DMS114 treated with DMSO at 0.1 percent for 48 hours (cell line): ENCODE results near the gene PADI6.

Experiments
- DNase-seq: peaks from one replicate; lab custom pipeline; 2025; ENCODE audit not compliant: unreplicated experiment; lab: John Stamatoyannopoulos, UW

PADI6 gene

DNA sequence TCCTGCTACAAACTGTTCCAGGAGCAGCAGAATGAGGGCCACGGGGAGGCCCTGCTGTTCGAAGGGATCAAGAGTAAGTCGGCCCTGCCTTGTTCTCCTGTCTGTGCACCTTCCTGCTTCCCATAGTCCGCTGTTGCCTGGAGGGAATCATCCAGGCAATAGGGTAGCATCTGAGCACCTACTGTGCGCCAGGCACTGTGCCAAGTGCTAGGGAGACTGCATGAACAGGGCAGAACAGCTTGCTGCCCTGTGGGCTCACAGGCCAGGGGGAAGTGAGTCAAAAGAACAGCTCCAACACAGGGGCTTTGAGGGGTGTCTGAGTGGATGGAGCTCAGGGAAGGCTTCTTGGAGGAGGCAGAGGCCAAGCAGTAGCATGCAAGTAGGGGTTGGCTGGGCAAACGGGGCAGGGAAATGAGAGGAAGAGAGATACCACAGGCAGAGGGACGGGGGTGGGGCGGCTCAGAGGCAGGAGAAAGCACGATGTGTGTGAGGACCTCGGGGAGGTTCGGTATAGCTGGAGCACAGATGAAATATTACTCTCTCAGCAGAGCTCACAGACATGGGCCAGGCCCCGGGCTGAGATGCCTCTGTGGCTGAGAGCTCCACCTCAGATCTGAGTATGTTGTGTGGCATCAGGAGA lies 15.5 kb upstream of the PADI6 start:
- DNase-seq: no peak

DNA sequence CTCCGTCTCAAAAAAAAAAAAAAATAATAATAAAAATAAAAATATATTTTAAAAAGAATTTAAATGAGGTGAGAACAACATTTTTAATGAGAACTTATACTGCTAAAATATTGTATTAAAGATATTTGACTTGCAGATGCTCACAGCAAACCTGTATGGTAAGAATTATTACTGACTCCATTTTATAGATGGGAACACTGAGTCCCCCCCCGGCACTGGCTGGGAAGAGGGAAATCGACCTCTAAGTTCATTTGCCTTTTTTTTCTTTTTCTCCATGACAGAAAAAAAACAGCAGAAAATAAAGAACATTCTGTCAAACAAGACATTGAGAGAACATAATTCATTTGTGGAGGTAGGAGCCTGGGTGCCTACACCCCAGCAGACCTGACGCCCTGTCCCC lies 13.4 kb upstream of the PADI6 start:
- DNase-seq: no peak

DNA sequence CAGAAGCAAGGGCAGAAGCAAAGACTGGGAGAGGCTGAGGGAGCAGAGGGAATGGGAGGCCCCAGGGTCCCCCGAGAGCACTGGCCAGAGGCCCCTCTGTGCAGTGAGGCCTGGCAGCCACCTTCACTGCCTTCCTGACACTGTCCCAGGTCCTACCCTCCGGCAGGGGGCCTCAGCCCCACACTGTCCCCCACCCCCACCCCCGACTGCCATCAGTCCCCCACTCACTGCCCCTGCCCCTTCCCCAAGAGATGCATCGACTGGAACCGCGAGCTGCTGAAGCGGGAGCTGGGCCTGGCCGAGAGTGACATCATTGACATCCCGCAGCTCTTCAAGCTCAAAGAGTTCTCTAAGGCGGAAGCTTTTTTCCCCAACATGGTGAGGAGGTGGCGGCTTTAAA lies 13.0 kb upstream of the PADI6 start:
- DNase-seq: no peak

DNA sequence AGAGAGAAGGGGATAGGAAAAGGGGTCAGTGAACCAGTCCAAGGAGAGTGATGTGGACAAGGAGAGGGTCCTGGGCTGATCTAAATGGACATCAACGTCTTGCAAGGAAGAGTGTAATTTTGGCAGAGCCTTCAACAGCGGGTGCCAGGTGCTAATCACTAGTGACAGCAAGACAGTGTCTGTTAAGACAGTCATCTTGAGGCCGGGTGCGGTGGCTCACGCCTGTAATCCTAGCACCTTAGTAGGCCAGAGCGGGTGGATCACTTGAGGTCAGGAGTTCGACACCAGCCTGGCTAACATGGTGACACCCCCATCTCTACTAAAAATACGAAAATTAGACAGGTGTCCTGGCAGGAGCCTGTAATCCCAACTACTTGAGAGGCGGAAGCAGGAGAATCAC lies 12.2 kb upstream of the PADI6 start:
- no peak for DNase-seq

DNA sequence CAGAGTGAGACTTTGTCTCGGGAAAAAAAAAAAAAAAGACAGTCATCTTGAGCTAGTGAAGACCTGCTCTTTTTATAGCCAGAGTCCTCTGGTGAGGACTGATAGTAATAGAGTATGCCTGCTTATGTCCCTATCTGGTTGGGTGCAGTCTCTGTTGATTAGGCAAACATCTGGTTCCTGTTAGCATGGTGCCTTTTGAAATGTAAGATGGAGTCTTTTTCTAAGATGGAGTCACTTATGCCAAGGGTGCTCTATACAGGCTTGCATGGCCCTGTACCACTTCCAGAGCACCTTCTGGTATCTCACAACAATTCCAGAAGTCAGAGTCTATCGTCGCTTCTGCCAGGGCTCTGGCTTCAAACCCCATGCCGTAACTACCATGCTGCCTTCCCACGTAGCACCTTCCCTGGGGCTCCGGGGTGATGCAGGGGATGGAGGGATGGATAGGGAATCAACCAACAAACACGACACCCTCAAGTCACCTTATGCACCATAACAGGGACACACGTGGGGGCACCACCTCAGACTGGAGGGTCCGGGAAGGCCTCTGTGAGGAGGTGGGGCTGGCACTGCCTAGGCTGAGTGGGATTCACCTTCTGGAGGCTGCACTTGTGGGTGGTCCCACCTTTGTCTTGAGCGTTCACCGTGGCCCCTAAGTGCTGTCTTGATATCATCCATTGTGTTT lies 11.6 kb upstream of the PADI6 start:
- no peak for DNase-seq

DNA sequence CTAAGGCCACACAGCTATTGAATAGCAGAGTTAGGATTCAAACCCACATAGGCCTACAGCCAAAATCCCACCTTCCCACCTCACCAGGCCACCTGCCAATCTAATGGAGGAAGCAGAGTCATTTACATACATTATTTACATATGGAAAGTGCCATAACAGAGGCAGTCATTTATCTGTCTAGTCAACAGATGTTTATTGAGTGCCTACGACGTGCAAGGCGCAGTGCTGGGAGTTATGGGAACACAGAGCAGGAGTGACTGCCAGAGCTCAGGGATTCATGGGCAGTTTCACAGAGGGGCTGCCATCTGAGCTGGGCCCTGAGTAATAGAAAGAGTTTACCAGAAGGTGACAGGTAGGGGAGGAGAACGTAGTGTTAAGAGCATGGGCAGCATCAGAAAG lies 10.3 kb upstream of the PADI6 start:
- no peak for DNase-seq

DNA sequence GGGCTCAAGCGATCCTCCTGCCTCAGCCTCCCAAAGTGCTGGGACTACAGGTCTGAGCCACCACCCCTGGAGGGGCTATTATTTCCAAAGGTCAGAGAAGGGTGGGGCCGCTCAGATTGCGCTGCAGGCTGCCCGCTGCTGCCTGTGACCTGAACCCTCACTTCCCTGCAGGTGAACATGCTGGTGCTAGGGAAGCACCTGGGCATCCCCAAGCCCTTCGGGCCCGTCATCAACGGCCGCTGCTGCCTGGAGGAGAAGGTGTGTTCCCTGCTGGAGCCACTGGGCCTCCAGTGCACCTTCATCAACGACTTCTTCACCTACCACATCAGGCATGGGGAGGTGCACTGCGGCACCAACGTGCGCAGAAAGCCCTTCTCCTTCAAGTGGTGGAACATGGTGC lies 8.6 kb upstream of the PADI6 start:
- no peak for DNase-seq

DNA sequence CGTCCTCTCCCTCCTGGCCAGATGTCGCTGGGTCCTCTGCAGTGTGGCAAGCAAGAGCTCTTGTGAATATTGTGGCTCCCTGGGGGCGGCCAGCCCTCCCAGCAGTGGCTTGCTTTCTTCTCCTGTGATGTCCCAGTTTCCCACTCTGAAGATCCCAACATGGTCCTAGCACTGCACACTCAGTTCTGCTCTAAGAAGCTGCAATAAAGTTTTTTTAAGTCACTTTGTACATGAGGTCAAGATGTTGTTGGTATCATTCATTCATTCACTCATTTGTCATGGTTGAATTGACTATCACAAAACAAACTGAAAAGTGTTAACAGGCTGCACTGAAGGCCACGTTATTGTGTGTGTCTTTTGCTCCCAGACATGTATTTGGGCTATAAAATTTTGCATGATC lies 8.2 kb upstream of the PADI6 start:
- no peak for DNase-seq

DNA sequence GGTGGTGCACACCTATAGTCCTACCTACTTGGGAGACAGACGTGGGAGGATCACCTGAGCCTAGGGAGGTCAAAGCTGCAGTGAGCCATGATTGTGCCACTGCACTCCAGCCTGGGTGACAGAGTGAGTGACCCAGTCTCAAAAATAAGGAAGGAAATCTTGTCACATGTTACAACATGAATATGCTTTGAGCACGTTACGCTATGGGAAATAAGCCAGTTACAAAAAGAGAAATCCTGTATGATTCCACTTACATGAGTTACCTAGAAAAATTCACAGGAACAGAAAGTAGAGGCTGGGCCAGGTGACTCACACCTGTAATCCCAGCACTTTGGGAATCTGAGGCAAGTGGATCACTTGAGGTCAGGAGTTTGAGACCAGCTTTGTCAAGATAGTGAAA lies 6.7 kb upstream of the PADI6 start:
- DNase-seq: no peak

DNA sequence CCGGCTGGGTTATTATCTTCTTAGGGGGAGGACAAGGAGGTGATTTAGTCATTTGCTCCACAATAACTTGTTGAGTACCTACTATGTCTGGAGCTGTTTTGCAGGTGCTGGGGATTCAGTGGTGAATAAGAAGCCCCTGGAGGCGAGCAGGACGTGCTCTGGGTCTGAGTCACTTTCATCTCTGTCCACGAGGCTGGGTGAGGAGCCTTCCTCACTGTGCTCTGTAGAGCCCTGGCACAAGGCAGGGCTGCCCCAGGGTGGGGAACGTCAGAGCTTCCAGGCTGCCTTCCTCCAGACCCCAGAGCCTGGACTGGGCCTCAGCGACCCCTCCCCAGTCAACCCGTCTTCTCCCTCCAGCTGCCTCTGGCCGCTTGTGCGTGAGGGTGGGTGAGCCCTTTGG lies 2.5 kb upstream of the PADI6 start:
- no peak for DNase-seq

DNA sequence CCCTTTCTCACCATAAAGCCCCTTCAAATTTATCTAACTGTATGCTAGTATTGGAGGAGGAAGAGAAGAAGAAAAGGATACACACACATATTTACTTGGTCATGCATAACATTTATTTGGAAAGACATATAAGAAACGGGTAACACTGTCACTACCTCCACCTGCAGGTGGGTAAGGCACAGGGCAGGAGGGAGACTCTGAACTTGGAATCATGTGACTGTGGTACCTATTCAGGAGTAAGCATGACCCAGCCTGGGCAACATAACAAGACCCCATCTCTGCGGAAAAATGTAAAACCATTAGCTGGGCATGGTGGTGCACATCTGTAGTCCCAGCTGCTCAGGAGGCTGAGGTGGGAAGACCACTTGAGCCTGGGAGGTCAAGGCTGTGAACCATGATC lies 1.4 kb upstream of the PADI6 start:
- DNase-seq: no peak

DNA sequence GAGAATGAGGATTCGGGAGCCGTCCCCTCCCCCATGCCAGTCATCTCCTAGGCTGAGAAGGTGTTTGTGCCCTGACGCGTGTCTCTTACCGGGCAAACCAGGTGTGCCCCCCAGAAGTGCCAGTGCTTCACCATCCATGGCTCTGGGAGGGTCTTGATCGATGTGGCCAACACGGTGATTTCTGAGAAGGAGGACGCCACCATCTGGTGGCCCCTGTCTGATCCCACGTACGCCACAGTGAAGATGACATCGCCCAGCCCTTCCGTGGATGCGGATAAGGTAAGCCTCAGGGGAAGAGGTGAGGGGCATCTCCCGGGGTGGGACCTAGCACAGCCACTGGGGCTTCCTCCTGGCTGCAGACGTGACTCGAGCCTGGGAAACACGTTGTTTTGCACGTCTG lies 959 bp downstream of the PADI6 start:
- DNase-seq: no peak

DNA sequence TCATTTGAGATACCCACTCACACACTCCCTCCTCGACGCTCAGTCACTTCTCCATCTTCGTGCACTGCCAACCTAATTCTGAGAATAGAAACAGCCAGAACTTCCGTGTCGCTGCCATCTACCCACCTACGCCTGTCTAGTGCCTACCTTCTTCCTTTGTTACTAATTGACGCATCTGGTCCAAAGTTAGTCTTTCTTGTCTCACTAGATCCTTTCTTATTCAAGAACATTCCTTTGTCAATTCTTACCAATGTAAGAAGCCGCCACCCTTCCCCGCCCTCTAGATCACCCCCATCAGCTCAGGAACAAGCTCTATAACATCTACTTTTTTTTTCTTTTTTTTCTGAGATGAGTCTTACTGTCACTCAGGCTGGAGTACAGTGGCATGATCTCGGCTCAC lies 3.7 kb downstream of the PADI6 start:
- DNase-seq: no peak

DNA sequence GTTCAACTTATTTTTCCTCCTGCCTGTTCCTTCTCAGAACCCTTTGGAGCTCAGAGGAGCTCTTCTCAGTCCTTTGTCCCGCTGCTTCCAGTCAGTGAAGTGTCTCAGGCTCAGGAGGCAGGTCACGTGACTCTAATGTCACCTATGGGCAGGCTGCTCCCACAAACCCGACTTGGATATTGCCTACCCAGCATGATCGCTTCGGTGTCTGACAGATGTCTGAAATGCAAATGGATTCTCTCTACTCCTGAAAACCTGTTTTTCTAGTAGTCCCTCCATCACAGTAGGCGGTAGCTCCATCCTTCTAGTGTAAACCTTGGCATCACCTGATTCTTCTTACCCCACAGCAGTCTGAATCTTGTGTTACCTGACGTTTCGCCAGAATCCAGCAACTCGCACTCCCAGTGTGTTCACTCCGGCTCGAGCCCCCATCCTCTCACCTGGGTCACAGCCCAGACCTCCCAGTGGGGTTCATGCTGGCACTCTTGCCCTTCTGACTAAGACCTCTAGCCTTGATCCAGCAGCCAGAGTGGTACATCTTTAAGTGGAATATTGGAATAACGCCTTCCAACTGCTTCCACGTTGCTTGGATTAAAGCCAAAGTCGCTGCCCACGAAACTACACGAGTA lies 5.4 kb downstream of the PADI6 start:
- no peak for DNase-seq

DNA sequence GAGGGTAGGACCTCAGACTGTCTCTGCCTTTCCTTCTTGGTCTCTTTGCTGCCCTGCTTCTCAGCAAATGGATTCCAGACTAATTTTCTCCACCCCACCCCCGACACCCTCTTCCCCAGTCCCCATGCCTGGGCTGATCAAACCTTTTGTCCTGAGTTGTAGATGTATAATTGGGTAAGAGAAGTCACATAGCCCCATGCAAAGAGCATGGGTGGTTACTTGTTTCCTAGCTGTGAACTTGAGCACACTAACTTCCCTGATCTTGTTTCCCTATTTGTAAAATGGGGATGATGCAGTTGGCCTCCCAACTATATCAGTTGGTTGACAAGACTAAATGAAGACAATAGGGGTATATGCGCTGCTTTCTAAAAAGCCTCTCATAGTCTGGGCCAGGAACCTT lies 9.2 kb downstream of the PADI6 start:
- DNase-seq: no peak

DNA sequence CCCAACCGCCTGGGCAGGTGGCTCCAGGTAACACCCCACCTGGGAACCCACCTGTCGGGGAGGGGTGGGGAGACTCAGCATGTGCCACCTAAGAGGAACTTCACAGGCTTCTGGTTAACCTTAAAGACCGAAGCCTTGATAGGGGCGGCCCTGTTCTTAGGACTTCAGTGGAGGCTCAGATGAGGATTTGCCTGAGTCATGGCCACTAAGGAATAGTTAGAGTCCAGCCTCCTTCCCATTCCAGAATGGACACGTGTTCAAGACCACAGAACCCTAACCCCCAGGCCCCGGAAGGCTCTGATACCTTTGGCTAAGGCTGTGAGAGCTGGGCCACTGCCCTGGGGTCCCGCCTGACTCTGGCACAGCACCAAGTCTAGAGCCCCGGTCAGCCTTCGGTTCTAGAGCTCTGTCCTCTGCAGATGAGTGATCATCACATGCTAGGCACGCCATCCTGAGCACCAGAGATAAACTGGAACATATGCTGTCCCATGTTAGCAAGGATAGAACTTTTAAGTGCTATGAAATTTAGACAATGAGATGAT lies 20.3 kb downstream of the PADI6 start:
- no peak for DNase-seq

DNA sequence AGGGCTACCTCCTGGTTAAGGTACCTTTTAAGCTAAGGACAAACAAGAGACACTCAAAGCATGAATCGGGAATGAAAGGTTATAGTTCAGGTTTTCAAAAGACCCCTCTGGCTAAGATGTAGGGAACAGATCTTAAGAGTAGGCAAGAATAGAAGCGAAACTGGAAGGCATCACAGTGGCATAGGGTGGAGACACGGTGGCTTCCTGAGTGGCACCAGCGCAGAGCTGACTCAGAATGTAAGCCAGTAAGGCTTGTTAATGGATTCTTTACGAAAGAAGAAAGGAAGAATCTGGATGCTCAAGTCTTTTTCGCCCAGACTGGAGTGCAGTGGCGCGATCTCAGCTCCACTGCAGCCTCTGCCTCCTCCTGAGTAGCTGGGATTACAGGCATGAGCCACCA lies 21.2 kb downstream of the PADI6 start:
- no peak for DNase-seq

DNA sequence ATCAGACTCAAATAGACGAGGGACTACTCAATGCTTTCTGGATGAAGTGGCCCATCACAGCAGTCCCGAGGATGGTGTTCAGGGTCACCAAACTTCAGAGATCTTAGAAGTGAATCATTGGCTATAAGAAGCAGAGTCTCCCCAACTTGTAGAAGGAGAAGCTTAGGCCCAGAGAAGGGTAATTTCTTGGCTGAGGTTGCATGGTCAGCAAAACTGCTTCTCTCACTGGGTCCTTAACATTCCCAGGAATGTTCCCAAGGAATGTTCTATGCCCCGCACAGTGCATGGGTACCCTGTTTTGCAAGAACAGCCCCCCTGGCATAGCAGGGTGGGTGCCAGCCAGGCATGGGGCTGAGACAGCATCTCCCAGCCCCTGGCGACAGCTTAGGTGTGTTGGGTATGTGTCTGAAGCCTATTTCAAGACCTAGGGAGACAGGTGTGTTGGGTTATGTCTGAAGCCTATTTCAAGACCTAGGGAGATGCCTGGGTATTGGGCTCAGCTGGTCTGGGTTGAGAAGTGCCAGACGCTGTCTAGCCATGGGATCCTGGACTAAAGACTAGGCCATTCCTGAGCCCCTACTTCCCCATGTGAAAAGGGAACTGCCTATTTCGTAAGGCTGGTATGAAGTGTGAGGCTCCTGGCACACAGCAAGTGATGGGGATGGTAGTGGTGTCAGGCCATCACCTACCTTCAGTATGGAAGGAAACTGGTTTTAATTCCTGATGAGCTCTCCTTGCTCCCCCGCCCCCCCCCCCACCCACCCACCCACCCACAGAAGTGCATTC lies 26.1 kb downstream of the PADI6 start:
- DNase-seq: no peak

DNA sequence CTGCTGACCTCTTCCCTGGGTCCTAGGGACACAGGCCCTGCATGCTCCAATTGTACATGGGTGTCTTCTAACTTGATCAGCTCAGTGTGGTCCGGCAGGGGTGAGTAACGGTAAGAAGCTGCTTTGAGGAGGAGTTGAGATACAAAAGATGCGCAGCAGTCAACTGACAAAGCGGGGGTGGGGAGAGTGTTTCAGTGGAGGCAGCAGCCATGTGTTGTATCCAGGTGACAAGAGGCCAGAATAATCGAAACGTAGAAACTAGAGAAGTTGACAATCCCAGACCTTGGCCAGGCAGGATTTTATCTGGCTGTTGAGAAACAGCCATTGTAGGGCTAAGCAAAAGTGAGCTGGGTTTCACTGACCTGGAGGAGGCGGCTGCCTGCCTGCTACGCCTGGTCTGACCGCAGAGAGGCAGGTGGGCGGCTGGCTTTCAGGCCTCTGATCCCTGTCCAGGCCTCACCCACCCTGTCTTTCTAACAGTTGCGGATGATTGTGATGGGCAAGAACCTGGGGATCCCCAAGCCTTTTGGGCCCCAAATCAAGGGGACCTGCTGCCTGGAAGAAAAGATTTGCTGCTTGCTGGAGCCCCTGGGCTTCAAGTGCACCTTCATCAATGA lies 28.8 kb downstream of the PADI6 start:
- DNase-seq: no peak

DNA sequence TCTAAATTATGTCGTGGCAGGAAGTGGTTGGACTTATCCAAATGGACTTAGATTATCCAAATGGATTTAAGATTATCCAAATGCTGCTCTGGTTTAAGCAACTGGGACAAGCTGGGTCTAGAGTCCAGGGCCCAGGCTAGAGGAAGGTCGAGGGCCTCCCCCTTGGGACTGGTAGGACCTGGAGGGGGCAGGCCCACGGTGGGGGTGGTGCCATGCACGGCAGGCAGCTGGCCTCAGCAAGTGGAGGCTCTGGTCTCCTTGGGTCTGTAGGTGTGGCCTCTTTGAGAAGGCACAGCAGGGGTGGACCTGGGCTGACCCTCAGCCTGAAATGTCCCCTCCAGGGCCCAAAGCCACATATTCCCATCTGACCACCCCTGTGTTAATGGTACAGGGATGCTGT lies 29.8 kb downstream of the PADI6 start:
- no peak for DNase-seq

DNA sequence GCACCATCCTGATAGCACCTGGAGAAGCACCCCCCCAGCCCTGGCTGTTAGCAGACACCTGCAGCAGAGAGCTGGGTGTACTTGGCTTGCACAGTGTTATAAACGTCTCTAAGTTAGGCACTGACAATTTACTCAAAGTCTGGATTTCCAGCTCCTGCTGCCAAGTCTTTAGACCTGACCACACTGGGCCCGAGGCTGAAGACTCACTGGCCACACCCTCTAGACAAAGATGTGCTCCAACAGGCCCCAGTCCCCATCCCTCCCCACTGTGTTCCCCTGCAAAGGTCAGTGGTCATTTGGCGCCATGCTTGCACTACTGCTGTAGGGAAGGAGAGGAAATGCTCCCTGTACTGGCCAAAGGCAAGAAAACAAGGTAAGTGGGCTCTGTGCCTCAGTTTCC lies 31.1 kb downstream of the PADI6 start:
- no peak for DNase-seq
